Measurements from ENCODE around the gene TXNDC16. TPM values are rescaled to one million over a fixed set of nuclear protein-coding genes. Genes with fewer than 3 reads are reported as not detected.
"Not testable (repeated sequence)": the region's sequence is repeated elsewhere in the genome, so short reads cannot be mapped to it uniquely, and the experiment has no call there.

TXNDC16 gene
- total RNA-seq, 6 donors from 2014 or later, result 4.2 to 13.3 (median 8.0) TPM

DNA sequence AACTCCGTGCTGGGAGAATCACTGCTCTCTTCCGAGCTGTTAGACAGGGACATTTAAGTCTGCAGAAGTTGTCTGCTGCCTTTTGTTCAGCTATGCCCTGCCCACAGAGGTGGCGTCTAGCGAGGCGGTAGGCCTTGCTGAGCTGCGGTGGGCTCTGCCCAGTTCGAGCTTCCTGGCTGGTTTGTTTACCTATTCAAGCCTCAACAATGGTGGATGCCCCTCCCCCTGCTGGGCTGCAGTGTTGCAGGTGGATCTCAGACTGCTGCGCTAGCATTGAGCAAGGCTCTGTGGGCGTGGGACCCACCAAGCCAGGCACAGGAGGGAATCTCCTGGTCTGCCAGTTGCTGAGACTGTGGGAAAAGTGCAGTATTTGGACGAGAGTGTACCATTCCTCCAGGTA is 44.0 kb upstream of the TXNDC16 start:
- Histone ChIP-seq H3K4me3 (no peak overlapping the region), H3K27me3 (no peaks in the 10 kb centered on the region), H3K9me3 (no peaks in the 10 kb centered on the region), H3K27ac (no peak overlapping the region), H3K4me1 (no peaks in the 10 kb centered on the region), H3K36me3 (no peaks in the 10 kb centered on the region)
- no peak for ATAC-seq (ENCODE audit: low FRiP score in 2 of 2)
- WGBS, 2 donors, result 84% methylated on average over 10 of the region's 10 CpGs; no CpG with 5 or more reads in 1 of the 2 donors
- TF ChIP-seq EP300 (IDR thresholded peaks at IDR 0.05) (no peak), POLR2A (IDR thresholded peaks at IDR 0.05) (no peak), POLR2AphosphoS5 (IDR thresholded peaks at IDR 0.05) (no peak)
- TF ChIP-seq, protein P1, sequence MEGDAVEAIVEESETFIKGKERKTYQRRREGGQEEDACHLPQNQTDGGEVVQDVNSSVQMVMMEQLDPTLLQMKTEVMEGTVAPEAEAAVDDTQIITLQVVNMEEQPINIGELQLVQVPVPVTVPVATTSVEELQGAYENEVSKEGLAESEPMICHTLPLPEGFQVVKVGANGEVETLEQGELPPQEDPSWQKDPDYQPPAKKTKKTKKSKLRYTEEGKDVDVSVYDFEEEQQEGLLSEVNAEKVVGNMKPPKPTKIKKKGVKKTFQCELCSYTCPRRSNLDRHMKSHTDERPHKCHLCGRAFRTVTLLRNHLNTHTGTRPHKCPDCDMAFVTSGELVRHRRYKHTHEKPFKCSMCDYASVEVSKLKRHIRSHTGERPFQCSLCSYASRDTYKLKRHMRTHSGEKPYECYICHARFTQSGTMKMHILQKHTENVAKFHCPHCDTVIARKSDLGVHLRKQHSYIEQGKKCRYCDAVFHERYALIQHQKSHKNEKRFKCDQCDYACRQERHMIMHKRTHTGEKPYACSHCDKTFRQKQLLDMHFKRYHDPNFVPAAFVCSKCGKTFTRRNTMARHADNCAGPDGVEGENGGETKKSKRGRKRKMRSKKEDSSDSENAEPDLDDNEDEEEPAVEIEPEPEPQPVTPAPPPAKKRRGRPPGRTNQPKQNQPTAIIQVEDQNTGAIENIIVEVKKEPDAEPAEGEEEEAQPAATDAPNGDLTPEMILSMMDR (IDR thresholded peaks at IDR 0.05), result no peak
- DNase-seq, result peak in 1 of 2 donors; percentile 32

DNA sequence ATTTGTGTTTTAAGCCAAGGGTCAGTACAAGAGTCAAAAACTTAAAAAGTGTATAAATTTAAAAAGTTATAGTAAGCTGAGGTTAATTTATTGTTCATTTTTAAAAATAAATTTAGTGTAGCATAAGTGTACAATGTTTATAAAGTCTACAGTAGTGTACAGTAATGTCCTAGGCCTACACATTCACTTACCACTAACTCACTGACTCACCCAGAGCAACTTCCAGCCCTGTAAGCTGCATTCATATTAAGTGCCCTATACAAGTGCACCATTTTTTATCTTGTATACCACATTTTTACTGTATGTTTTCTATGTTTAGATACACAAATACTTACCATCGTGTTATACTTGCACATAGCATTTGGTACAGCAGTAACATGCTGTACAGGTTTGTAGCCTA is 38.0 kb upstream of the TXNDC16 start:
- no peaks in the 10 kb centered on the region for H3K9me3 ChIP-seq
- TF ChIP-seq EP300 (IDR thresholded peaks at IDR 0.05) (no peak), POLR2A (IDR thresholded peaks at IDR 0.05) (no peak), POLR2AphosphoS5 (IDR thresholded peaks at IDR 0.05) (no peak)
- TF ChIP-seq, protein P1 (IDR thresholded peaks at IDR 0.05), result no peak
- H3K36me3 ChIP-seq, result no peaks in the 10 kb centered on the region
- no peaks in the 10 kb centered on the region for H3K27me3 ChIP-seq
- ATAC-seq (ENCODE audit: low FRiP score in 2 of 2), result no peak
- no peak overlapping the region for H3K4me3 ChIP-seq
- 77 to 100% methylated on average over 1 of the region's 1 CpG for WGBS, 2 donors
- no peak overlapping the region for H3K27ac ChIP-seq
- no peak for DNase-seq
- H3K4me1 ChIP-seq, result no peaks in the 10 kb centered on the region

DNA sequence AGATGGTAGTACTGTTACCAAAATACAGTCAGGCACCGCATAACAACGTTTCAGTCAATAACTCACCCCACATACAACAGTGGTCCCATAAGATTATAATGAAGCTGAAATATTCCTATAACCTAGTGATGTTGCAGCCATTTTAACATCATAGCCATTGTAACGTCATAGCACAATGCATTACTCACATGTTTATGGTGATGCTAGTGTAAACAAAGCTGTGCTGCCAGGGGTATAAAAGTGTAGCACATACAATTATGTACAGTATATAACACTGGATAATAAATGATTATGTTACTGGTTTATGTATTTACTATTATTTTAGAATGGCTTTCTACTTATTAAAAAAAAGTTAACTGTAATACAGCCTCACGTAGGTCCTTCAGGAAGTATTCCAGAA is 37.3 kb upstream of the TXNDC16 start:
- Histone ChIP-seq H3K27me3 (no peaks in the 10 kb centered on the region), H3K4me1 (no peaks in the 10 kb centered on the region), H3K27ac (no peak overlapping the region), H3K4me3 (no peak overlapping the region), H3K9me3 (no peaks in the 10 kb centered on the region), H3K36me3 (no peaks in the 10 kb centered on the region)
- DNase-seq, result no peak
- no peak for TF ChIP-seq EP300 (IDR thresholded peaks at IDR 0.05)
- no peak for TF ChIP-seq POLR2A (IDR thresholded peaks at IDR 0.05)
- TF ChIP-seq, protein P1 (IDR thresholded peaks at IDR 0.05), result no peak
- no peak for TF ChIP-seq POLR2AphosphoS5 (IDR thresholded peaks at IDR 0.05)
- ATAC-seq (ENCODE audit: low FRiP score in 2 of 2), result no peak
- WGBS, 2 donors, result 69 to 83% methylated on average over 4 of the region's 4 CpGs

DNA sequence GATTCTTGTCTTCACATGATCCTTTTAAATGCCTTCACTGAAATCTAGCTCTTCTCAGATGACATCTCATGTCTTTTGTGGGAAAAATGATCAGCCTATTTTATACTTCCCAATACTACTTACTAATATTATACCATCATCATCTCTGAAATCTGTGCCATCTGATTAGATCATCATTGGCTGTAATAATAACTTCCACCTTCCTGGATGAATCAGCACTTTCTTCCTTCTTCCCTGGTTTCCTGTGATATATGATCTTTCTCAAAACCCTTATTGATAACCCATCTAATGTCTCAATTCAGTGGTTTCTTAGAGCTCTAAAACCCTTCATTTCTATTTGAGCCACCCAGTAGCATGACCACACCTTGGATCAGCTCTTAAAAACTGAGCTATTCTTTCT is 31.2 kb upstream of the TXNDC16 start:
- H3K9me3 ChIP-seq, result no peaks in the 10 kb centered on the region
- H3K27ac ChIP-seq, result no peak overlapping the region
- TF ChIP-seq POLR2AphosphoS5 (IDR thresholded peaks at IDR 0.05) (no peak), POLR2A (IDR thresholded peaks at IDR 0.05) (no peak), EP300 (IDR thresholded peaks at IDR 0.05) (no peak)
- TF ChIP-seq, protein P1 (IDR thresholded peaks at IDR 0.05), result no peak
- ATAC-seq (ENCODE audit: low FRiP score in 2 of 2) (no peak), DNase-seq (no peak)
- H3K4me3 ChIP-seq, result no peak overlapping the region
- H3K4me1 ChIP-seq, result no peaks in the 10 kb centered on the region
- no peaks in the 10 kb centered on the region for H3K27me3 ChIP-seq
- no peaks in the 10 kb centered on the region for H3K36me3 ChIP-seq

DNA sequence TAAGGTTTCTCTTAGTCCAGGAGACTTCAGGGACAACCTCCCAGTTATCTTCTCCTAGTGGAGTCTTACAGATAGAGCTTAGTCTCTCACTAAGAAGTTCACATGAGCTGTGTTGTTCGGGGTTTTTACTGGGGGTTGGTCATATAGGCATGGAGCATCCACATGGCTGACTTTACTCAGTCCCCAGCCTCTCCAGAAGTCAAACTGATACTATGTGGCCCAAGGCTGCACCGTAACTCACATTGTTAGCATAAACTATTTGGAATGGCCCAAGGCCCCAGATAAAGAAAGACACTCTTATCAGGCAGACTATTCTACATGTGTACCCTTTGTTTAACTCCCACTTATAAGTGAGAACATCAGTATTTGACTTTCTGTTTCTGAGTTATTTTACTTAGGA is 23.6 kb upstream of the TXNDC16 start:
- 89 to 94% methylated on average over 2 of the region's 2 CpGs for WGBS, 2 donors
- Histone ChIP-seq H3K36me3 (no peaks in the 10 kb centered on the region), H3K9me3 (peaks cover 6 to 25% (median 14%) of the 10 kb centered on the region in 4 donors), H3K27me3 (no peaks in the 10 kb centered on the region), H3K4me1 (no peaks in the 10 kb centered on the region), H3K27ac (no peak overlapping the region), H3K4me3 (no peak overlapping the region)
- TF ChIP-seq EP300 (IDR thresholded peaks at IDR 0.05), result no peak
- no peak for TF ChIP-seq POLR2A (IDR thresholded peaks at IDR 0.05)
- TF ChIP-seq, protein P1 (IDR thresholded peaks at IDR 0.05), result no peak
- no peak for TF ChIP-seq POLR2AphosphoS5 (IDR thresholded peaks at IDR 0.05)
- DNase-seq, result no peak
- ATAC-seq (ENCODE audit: low FRiP score in 2 of 2), result no peak

DNA sequence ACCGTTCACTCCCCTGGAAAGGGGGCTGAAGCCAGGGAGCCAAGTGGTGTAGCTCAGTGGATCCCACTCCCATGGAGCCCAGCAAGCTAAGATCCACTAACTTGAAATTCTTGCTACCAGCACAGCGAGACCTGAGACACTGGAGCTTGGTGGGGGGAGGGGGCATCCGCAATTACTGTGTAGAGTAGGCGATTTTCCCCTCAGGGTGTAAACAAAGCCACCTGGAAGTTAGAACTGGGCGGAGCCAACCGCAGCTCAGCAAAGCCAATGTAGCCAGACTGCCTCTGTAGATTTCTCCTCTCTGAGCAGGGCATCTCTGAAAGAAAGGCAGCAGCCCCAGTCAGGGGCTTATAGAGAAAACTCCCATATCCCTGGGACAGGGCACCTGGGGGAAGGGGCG is 16.1 kb upstream of the TXNDC16 start:
- not testable (repeated sequence) for H3K27me3 ChIP-seq; ATAC-seq (ENCODE audit: low FRiP score in 2 of 2); H3K36me3 ChIP-seq; DNase-seq; H3K4me3 ChIP-seq; H3K27ac ChIP-seq; H3K4me1 ChIP-seq
- peaks cover 8 to 39% (median 19%) of the 10 kb centered on the region in 4 donors for H3K9me3 ChIP-seq
- 94 to 96% methylated on average over 7 of the region's 7 CpGs for WGBS, 2 donors

Measured in upper lobe of left lung (tissue), 6 donors.